B cell (primary cell): Measurements from ENCODE around the gene EPB41L2.

Experiments used
- CTCF ChIP-seq: fragments of 200-600 bp; IDR thresholded peaks from one replicate; pipeline ENCODE4 v1.8.0; 2022; ENCODE audit warnings: antibody characterized with exemption, mild to moderate bottlenecking
- EZH2 ChIP-seq: IDR thresholded peaks from 2 replicates; pipeline ENCODE4 v1.6.1; 2012; ENCODE audit warnings: borderline replicate concordance, low read depth, mild to moderate bottlenecking, moderate library complexity, low read length; ENCODE audit not compliant: insufficient read depth, poor library complexity, severe bottlenecking

- TF ChIP-seq CTCF (no peak), EZH2 (no peak)
Measured at GRCh38 chr6:131045139-131045538, 17.9 kb downstream of the EPB41L2 start.
